ENCODE results near the gene IPO13.

DNA sequence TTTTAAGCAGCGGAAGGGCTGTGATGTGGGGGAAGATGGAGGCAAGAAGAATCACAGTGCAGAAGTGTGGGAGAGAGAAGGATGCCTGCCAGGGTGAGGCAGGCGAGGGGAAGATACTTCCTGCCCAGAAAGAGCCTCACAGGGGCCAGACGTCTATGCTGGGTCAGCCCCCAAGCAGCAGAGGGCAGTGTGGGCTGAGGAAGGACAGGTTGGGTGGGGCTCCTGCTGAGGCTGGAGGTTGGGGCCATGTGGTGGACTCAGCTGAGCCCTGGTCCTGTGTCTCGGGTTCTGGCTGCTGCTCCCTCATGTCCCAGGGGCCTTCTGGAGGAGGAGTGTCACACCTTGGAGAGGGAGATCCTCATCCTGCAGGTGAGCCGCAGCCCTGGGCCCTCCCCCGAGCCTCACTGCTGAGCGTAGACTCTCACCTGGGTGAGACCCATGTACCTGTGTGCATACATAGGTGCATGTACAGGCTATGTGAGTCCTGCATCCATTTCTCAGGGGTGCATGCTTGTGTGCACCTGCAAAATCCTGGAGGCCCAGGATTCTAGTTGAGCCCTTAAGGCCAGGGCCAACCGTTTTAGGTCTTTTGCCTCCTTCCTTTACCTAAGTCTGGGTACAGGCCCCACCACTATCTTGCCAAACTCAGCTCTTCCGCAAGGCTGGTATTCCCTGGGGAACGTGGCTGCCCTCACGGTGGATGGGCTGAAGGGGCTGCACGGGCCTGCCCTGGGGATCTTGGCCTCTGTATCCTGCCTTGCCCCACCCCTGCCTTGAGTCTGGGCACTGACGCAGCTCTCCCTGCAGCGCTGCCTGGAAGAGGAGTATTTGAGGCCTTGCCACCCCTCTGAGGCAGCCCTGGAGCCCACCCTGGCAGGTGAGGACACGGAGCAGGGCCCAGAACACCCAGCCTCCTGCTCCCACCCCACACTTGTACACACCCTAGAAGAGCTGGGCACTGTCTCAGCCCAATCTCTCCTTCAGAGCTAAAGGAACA is 48.3 kb downstream of the IPO13 start:
- TF ChIP-seq, protein P1, sequence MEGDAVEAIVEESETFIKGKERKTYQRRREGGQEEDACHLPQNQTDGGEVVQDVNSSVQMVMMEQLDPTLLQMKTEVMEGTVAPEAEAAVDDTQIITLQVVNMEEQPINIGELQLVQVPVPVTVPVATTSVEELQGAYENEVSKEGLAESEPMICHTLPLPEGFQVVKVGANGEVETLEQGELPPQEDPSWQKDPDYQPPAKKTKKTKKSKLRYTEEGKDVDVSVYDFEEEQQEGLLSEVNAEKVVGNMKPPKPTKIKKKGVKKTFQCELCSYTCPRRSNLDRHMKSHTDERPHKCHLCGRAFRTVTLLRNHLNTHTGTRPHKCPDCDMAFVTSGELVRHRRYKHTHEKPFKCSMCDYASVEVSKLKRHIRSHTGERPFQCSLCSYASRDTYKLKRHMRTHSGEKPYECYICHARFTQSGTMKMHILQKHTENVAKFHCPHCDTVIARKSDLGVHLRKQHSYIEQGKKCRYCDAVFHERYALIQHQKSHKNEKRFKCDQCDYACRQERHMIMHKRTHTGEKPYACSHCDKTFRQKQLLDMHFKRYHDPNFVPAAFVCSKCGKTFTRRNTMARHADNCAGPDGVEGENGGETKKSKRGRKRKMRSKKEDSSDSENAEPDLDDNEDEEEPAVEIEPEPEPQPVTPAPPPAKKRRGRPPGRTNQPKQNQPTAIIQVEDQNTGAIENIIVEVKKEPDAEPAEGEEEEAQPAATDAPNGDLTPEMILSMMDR (conservative IDR thresholded peaks at IDR 0.05; ENCODE audit: low read length), result peak; percentile 63
- TF ChIP-seq EZH2phosphoT487 (IDR thresholded peaks at IDR 0.05; ENCODE audit: borderline replicate concordance), result no peak
